22Rv1 (cell line): Measurements from ENCODE around the gene ANKRD13C.
"Not testable (repeated sequence)": the region's sequence is repeated elsewhere in the genome, so short reads cannot be mapped to it uniquely, and the experiment has no call there.

Experiments used
- ZFX ChIP-seq: fragments of 450-650 bp; IDR thresholded peaks from 2 replicates; pipeline ENCODE4 v1.6.1; 2017; ENCODE audit warnings: antibody characterized with exemption, borderline replicate concordance
- TF ChIP-seq, protein P1 (sequence below): fragments of 450-650 bp; IDR thresholded peaks from 2 replicates; pipeline ENCODE4 v1.5.1; 2017; ENCODE audit warnings: mild to moderate bottlenecking

DNA sequence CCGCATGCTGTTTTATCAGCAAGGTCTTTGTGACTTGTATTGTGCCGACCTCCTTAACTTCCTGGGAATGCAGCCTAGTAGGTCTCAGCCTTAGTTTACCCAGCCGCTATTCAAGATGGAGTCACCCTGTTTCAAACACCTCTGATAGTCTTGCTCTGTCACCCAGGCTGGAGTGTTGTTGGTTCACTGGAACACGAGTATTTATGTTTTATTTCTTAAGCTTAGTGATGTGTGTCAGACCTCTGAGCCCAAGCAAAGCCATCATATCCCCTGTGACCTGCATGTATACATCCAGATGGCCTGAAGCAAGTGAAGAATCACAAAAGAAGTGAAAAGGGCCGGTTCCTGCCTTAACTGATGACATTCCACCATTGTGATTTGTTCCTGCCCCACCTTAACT lies 12.9 kb upstream of the ANKRD13C start:
- TF ChIP-seq, protein P1, sequence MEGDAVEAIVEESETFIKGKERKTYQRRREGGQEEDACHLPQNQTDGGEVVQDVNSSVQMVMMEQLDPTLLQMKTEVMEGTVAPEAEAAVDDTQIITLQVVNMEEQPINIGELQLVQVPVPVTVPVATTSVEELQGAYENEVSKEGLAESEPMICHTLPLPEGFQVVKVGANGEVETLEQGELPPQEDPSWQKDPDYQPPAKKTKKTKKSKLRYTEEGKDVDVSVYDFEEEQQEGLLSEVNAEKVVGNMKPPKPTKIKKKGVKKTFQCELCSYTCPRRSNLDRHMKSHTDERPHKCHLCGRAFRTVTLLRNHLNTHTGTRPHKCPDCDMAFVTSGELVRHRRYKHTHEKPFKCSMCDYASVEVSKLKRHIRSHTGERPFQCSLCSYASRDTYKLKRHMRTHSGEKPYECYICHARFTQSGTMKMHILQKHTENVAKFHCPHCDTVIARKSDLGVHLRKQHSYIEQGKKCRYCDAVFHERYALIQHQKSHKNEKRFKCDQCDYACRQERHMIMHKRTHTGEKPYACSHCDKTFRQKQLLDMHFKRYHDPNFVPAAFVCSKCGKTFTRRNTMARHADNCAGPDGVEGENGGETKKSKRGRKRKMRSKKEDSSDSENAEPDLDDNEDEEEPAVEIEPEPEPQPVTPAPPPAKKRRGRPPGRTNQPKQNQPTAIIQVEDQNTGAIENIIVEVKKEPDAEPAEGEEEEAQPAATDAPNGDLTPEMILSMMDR: not testable (repeated sequence)
- TF ChIP-seq ZFX: not testable (repeated sequence)
